ENCODE results near the gene GALNT18.

Gene GALNT18

GRCh38 chr11:11538277-11538960 lies 83.4 kb downstream of the GALNT18 start:
- no peak for TF ChIP-seq CTCF (conservative IDR thresholded peaks at IDR 0.05)
- TF ChIP-seq ZFX (IDR thresholded peaks at IDR 0.05): no peak
- no peak overlapping the region for H3K27ac ChIP-seq

GRCh38 chr11:11537871-11538270 lies 83.9 kb downstream of the GALNT18 start:
- no peak overlapping the region for H3K27ac ChIP-seq
- TF ChIP-seq ZFX (IDR thresholded peaks at IDR 0.05): no peak
- TF ChIP-seq CTCF (conservative IDR thresholded peaks at IDR 0.05): no peak

- TF ChIP-seq CTCF (conservative IDR thresholded peaks at IDR 0.05): no peak
- TF ChIP-seq ZFX (IDR thresholded peaks at IDR 0.05): no peak
- H3K27ac ChIP-seq: no peak overlapping the region
Measured at GRCh38 chr11:11537372-11537771, 84.4 kb downstream of the GALNT18 start.

GRCh38 chr11:11536650-11537049 lies 85.2 kb downstream of the GALNT18 start:
- no peak for TF ChIP-seq CTCF (conservative IDR thresholded peaks at IDR 0.05)
- no peak for TF ChIP-seq ZFX (IDR thresholded peaks at IDR 0.05)
- no peak overlapping the region for H3K27ac ChIP-seq

GRCh38 chr11:11535611-11536010 lies 86.2 kb downstream of the GALNT18 start:
- H3K27ac ChIP-seq: no peak overlapping the region
- TF ChIP-seq ZFX (IDR thresholded peaks at IDR 0.05): no peak
- no peak for TF ChIP-seq CTCF (conservative IDR thresholded peaks at IDR 0.05)

- no peak for TF ChIP-seq CTCF (conservative IDR thresholded peaks at IDR 0.05)
- no peak for TF ChIP-seq ZFX (IDR thresholded peaks at IDR 0.05)
- H3K27ac ChIP-seq: no peak overlapping the region
Measured at GRCh38 chr11:11534981-11535380, 86.8 kb downstream of the GALNT18 start.

- TF ChIP-seq CTCF (conservative IDR thresholded peaks at IDR 0.05) (no peak), ZFX (IDR thresholded peaks at IDR 0.05) (no peak)
- no peak overlapping the region for H3K27ac ChIP-seq
Measured at GRCh38 chr11:11533751-11534150, 88.1 kb downstream of the GALNT18 start.
